HPDE6-E6E7 (cell line): ENCODE data around the gene SEMA3C.

Source experiments
- DNase-seq: peaks from one replicate; pipeline ENCODE4 v3.0.0; 2011; ENCODE audit warnings: missing footprints; ENCODE audit errors: extremely low spot score

SEMA3C gene

GRCh38 chr7:80851896-80852476 is 66.9 kb downstream of the SEMA3C start:
- peak; percentile 16 for DNase-seq

GRCh38 chr7:80848841-80849240 is 70.0 kb downstream of the SEMA3C start:
- DNase-seq = no peak

GRCh38 chr7:80847895-80848294 is 71.0 kb downstream of the SEMA3C start:
- no peak for DNase-seq

- no peak for DNase-seq
Observed at GRCh38 chr7:80847027-80847426, 71.8 kb downstream of the SEMA3C start.

- no peak for DNase-seq
Observed at GRCh38 chr7:80844916-80845315, 73.9 kb downstream of the SEMA3C start.

GRCh38 chr7:80843018-80843677 is 75.7 kb downstream of the SEMA3C start:
- DNase-seq = no peak

- DNase-seq = no peak
Observed at GRCh38 chr7:80842022-80842790, 76.6 kb downstream of the SEMA3C start.

- no peak for DNase-seq
Observed at GRCh38 chr7:80841423-80841955, 77.4 kb downstream of the SEMA3C start.

- DNase-seq = no peak
Observed at GRCh38 chr7:80840681-80841080, 78.2 kb downstream of the SEMA3C start.

- DNase-seq = no peak
Observed at GRCh38 chr7:80839855-80840254, 79.0 kb downstream of the SEMA3C start.

GRCh38 chr7:80838643-80839042 is 80.2 kb downstream of the SEMA3C start:
- no peak for DNase-seq

GRCh38 chr7:80837345-80837744 is 81.5 kb downstream of the SEMA3C start:
- DNase-seq = no peak

- no peak for DNase-seq
Observed at GRCh38 chr7:80835251-80835650, 83.6 kb downstream of the SEMA3C start.

- DNase-seq = no peak
Observed at GRCh38 chr7:80833289-80834268, 85.3 kb downstream of the SEMA3C start.

GRCh38 chr7:80832006-80832405 is 86.8 kb downstream of the SEMA3C start:
- DNase-seq = no peak

- peak; percentile 2 for DNase-seq
Observed at GRCh38 chr7:80830584-80831285, 88.1 kb downstream of the SEMA3C start.

GRCh38 chr7:80830010-80830409 is 88.8 kb downstream of the SEMA3C start:
- no peak for DNase-seq

- no peak for DNase-seq
Observed at GRCh38 chr7:80829527-80829926, 89.3 kb downstream of the SEMA3C start.

GRCh38 chr7:80827239-80827633 is 91.6 kb downstream of the SEMA3C start:
- DNase-seq = no peak

- DNase-seq = no peak
Observed at GRCh38 chr7:80826520-80827238, 92.2 kb downstream of the SEMA3C start.
